Right lobe of liver (tissue), 6 donors: Measurements from ENCODE around the gene PLAC1. TPM values are rescaled to one million over a fixed set of nuclear protein-coding genes. Genes with fewer than 3 reads are reported as not detected.

Experiments
- ATAC-seq, 4 donors: fragments of 200-7000 bp; cut with Tn5 transposase; one replicate each; pipeline ENCODE4 v1.9.1; 2020; ENCODE audit warnings: mild to moderate bottlenecking in 4 of 4, moderate library complexity in 4 of 4
- DNase-seq, 3 donors: peaks; one replicate each; pipeline ENCODE4 v3.0.0-alpha.2; 2020
- H3K27ac ChIP-seq, 3 donors: fragments of 200-600 bp; one replicate each; pipeline ENCODE4 v1.8.0; 2022
- H3K27me3 ChIP-seq, 2 donors: fragments of 200-600 bp; one replicate each; pipeline ENCODE4 v1.8.0; 2022
- H3K36me3 ChIP-seq, 4 donors: fragments of 200-600 bp; sonication (generic) in 1 of 4; one replicate each; pipeline versions ENCODE4 v1.5.1 to v1.8.0; 2017 to 2022; ENCODE audit warnings: control low read depth in 1 of 4
- H3K4me1 ChIP-seq, 4 donors: fragments of 200-600 bp; sonication (generic) in 1 of 4; one replicate each; pipeline versions ENCODE4 v1.5.1 to v1.8.0; 2017 to 2022; ENCODE audit warnings: control low read depth in 1 of 4
- H3K4me3 ChIP-seq, 3 donors: fragments of 200-600 bp; one replicate each; pipeline ENCODE4 v1.8.0; 2022
- H3K9me3 ChIP-seq, 4 donors: fragments of 200-600 bp; sonication (generic) in 1 of 4; one replicate each; pipeline versions ENCODE4 v1.5.1 to v1.8.0; 2017 to 2022; ENCODE audit warnings: control low read depth in 1 of 4
- CTCF ChIP-seq, 4 donors: fragments of 200-600 bp in 3 of 4; fragments of 450-650 bp in 1 of 4; IDR thresholded peaks; one replicate each; pipeline versions ENCODE4 v1.5.1 to v1.8.0; 2016 to 2022; ENCODE audit warnings: antibody characterized with exemption in 4 of 4, mild to moderate bottlenecking in 2 of 4
- POLR2A ChIP-seq: fragments of 450-650 bp; IDR thresholded peaks from one replicate; pipeline ENCODE4 v1.6.1; 2017; ENCODE audit warnings: antibody characterized with exemption, mild to moderate bottlenecking
- WGBS: methylation state at CpG from one replicate; pipeline ENCODE4 v1.1.6; 2018; ENCODE audit warnings: low coverage, low lambda C conversion rate; ENCODE audit not compliant: insufficient coverage; ENCODE audit errors: missing lambda C conversion rate; 5-methylcytosine and 5-hydroxymethylcytosine counted together
- intact Hi-C, 2 donors: fragments of 100-400 bp; cut with DNase I; formaldehyde crosslinking; loops; one replicate each; pipeline versions ENCODE4 v1.11.2 to v1.14.1; 2022
- total RNA-seq, 6 experiments: library from RNA; depleted of rRNA in 2 of 6; stranded (reverse); fragments of >200 nt in 2 of 6; fragmentation: NEBNext Ultra II Directional in 3 of 6; extraction: Animal tissue kit (Norgen Biotek cat#: 25700) in 3 of 6; gene quantifications; one replicate each; pipeline versions ENCODE4 v1.1.0 to v1.2.4, GENCODE V29; 2016 to 2023
- donor health status: DM: no; HTN: yes; CAD: no.
- donor health status: DM: no; HTN: no; CAD: no.
- donor health status: DM: no; HTN: no; CAD: no.
- donor health status: DM: no; HTN: yes; CAD: no.
- donor health status: DM: no; HTN: yes; CAD: no.

PLAC1 gene
- total RNA-seq, 6 experiments from 2014 or later, result not detected

GRCh38 chrX:134641346-134641745, 16.9 kb downstream of the PLAC1 start:
- ATAC-seq (no peak), DNase-seq (no peak)
- Histone ChIP-seq H3K9me3 (no peaks in the 10 kb centered on the region), H3K4me1 (no peaks in the 10 kb centered on the region), H3K4me3 (no peak overlapping the region), H3K27me3 (no peaks in the 10 kb centered on the region), H3K27ac (no peak overlapping the region), H3K36me3 (no peaks in the 10 kb centered on the region)
- WGBS, result 38% methylated on average over 2 of the region's 2 CpGs
- intact Hi-C loops, result no loop called here
- no peak for TF ChIP-seq CTCF (IDR thresholded peaks at IDR 0.05)
- TF ChIP-seq POLR2A, result no peak

GRCh38 chrX:134640914-134641313, 17.4 kb downstream of the PLAC1 start:
- 41% methylated on average over 4 of the region's 4 CpGs for WGBS
- H3K36me3 ChIP-seq, result no peaks in the 10 kb centered on the region
- H3K27ac ChIP-seq, result no peak overlapping the region
- no peaks in the 10 kb centered on the region for H3K9me3 ChIP-seq
- H3K4me3 ChIP-seq, result no peak overlapping the region
- ATAC-seq (no peak), DNase-seq (no peak)
- H3K27me3 ChIP-seq, result no peaks in the 10 kb centered on the region
- H3K4me1 ChIP-seq, result no peaks in the 10 kb centered on the region
- TF ChIP-seq POLR2A (no peak), CTCF (IDR thresholded peaks at IDR 0.05) (no peak)
- intact Hi-C loops, result no loop called here

- 65% methylated on average over 4 of the region's 5 CpGs for WGBS
- no peak for ATAC-seq
These were observed 21.4 kb downstream of the PLAC1 start for GRCh38 chrX:134636851-134637250.

GRCh38 chrX:134634691-134635090, 23.6 kb downstream of the PLAC1 start:
- ATAC-seq (no peak), DNase-seq (no peak)
- no peaks in the 10 kb centered on the region for H3K27me3 ChIP-seq
- H3K4me3 ChIP-seq, result no peak overlapping the region
- WGBS, result 35% methylated on average over 5 of the region's 5 CpGs
- H3K4me1 ChIP-seq, result no peaks in the 10 kb centered on the region
- intact Hi-C loops, result no loop called here
- TF ChIP-seq CTCF (IDR thresholded peaks at IDR 0.05) (no peak), POLR2A (no peak)
- no peaks in the 10 kb centered on the region for H3K9me3 ChIP-seq
- no peaks in the 10 kb centered on the region for H3K36me3 ChIP-seq
- H3K27ac ChIP-seq, result no peak overlapping the region

More at GRCh38 chrX:134636851-134637250, 21.4 kb downstream of the PLAC1 start:
- no peak overlapping the region for H3K27ac ChIP-seq
- no peaks in the 10 kb centered on the region for H3K27me3 ChIP-seq
- H3K4me3 ChIP-seq, result no peak overlapping the region
- TF ChIP-seq POLR2A (no peak), CTCF (IDR thresholded peaks at IDR 0.05) (no peak)
- no peaks in the 10 kb centered on the region for H3K36me3 ChIP-seq
- intact Hi-C loops, result no loop called here
- DNase-seq, result no peak
- H3K4me1 ChIP-seq, result no peaks in the 10 kb centered on the region
- H3K9me3 ChIP-seq, result no peaks in the 10 kb centered on the region

- no peaks in the 10 kb centered on the region for H3K36me3 ChIP-seq
- DNase-seq, result no peak
- no peak overlapping the region for H3K27ac ChIP-seq
- H3K27me3 ChIP-seq, result no peaks in the 10 kb centered on the region
- H3K4me3 ChIP-seq, result no peak overlapping the region
- no peaks in the 10 kb centered on the region for H3K9me3 ChIP-seq
- no peaks in the 10 kb centered on the region for H3K4me1 ChIP-seq
- ATAC-seq, result no peak
- TF ChIP-seq CTCF (IDR thresholded peaks at IDR 0.05) (no peak), POLR2A (no peak)
- intact Hi-C loops, result no loop called here
These were observed 24.4 kb downstream of the PLAC1 start for GRCh38 chrX:134633832-134634231.
